ENCODE data around the gene RNASET2.

DNA sequence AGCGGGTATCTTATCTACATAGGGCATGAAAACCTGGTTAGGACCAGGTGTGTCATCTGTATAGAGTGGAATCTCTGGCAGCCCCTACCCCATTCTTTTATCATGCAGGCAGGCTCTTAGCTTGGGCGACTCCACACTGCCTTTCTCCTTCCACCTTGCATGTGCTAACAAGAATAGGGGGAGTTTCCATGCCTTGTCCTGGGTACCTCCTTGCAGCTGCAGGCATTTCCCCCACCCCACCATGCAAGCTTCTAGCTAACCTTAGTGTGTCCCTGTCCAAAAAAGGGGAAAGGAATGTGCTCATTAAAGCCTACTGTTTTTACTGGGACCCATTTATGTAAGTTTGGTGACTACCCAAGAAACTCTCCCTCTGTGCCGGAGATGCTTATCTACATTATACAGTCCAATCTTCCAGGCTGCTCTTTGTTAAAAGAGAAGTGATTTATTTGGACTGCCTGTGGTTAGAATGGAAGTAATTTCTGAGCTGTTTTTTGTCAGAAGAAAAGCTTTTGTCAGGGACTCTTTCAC lies 32.4 kb upstream of the RNASET2 start:
- TF ChIP-seq, protein P1, sequence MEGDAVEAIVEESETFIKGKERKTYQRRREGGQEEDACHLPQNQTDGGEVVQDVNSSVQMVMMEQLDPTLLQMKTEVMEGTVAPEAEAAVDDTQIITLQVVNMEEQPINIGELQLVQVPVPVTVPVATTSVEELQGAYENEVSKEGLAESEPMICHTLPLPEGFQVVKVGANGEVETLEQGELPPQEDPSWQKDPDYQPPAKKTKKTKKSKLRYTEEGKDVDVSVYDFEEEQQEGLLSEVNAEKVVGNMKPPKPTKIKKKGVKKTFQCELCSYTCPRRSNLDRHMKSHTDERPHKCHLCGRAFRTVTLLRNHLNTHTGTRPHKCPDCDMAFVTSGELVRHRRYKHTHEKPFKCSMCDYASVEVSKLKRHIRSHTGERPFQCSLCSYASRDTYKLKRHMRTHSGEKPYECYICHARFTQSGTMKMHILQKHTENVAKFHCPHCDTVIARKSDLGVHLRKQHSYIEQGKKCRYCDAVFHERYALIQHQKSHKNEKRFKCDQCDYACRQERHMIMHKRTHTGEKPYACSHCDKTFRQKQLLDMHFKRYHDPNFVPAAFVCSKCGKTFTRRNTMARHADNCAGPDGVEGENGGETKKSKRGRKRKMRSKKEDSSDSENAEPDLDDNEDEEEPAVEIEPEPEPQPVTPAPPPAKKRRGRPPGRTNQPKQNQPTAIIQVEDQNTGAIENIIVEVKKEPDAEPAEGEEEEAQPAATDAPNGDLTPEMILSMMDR (IDR thresholded peaks at IDR 0.05) = no peak
- TF ChIP-seq POLR2A (IDR thresholded peaks at IDR 0.05) = no peak
